ENCODE measurements around the gene FCN1.

DNA sequence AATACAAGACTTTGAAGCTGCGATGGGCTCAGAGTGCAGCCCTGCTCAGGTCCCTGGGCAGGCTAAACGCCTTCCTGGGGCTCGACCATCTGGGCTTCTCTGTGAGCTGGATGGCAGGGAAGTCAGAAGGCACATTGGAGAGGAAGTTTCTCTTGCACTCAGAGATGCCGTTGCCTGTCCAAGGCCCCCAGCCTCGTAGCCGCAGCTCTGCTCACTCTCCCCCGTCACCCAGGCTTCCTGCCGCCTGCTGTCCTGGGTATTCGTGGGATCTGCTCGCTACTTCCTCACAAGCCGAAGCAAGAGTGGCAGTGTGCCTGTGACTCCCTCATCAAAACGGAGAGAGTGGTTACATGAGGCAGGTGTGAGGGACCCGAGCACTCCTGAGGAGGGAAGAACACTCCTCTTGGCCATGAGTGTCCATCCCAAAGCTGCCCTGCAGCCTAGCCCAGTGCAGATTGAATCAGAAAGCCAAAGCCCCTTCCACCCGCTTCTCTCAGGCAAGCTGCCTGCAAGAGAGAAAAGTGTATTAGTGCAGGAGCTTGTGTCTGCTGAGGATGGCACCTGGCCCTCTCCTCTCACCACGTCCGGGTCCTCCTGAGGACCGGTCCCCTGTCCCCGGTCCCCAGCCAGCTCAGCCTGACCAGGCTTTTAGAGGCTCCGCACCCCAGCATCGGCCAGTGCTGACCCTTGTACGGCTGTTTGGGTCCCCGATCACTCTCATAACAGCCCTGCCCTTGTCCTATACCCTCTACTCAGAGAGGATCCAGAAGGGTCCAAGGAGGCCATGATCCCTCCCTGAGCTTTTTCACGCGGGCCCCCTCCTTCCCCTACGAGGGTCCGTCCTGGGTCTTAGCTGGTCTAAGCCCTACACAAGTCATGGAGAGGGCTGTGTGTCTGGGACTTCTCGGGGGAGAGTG, 29.8 kb downstream of the FCN1 start:
- TF ChIP-seq, protein P1, sequence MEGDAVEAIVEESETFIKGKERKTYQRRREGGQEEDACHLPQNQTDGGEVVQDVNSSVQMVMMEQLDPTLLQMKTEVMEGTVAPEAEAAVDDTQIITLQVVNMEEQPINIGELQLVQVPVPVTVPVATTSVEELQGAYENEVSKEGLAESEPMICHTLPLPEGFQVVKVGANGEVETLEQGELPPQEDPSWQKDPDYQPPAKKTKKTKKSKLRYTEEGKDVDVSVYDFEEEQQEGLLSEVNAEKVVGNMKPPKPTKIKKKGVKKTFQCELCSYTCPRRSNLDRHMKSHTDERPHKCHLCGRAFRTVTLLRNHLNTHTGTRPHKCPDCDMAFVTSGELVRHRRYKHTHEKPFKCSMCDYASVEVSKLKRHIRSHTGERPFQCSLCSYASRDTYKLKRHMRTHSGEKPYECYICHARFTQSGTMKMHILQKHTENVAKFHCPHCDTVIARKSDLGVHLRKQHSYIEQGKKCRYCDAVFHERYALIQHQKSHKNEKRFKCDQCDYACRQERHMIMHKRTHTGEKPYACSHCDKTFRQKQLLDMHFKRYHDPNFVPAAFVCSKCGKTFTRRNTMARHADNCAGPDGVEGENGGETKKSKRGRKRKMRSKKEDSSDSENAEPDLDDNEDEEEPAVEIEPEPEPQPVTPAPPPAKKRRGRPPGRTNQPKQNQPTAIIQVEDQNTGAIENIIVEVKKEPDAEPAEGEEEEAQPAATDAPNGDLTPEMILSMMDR (IDR thresholded peaks at IDR 0.05), result no peak
- TF ChIP-seq POLR2A (IDR thresholded peaks at IDR 0.05), result no peak
